Stimulated activated CD8-positive, alpha-beta memory T cell treated with anti-CD3 and anti-CD28 coated beads, Interleukin-15, amount 100 ng/mL, for 4 hours (primary cell): Measurements from ENCODE around the gene FGD4.

Experiments used
- DNase-seq, 2 donors: peaks; one replicate each; pipeline ENCODE4 v3.0.0-alpha.2; 2020; ENCODE audit warnings: low read depth in 2 of 2

Gene FGD4

GRCh38 chr12:32399370-32400113, at the start of gene FGD4:
Gene FGD4, plus strand, starts transcription at chr12:32399558.
- no peak for DNase-seq

DNA sequence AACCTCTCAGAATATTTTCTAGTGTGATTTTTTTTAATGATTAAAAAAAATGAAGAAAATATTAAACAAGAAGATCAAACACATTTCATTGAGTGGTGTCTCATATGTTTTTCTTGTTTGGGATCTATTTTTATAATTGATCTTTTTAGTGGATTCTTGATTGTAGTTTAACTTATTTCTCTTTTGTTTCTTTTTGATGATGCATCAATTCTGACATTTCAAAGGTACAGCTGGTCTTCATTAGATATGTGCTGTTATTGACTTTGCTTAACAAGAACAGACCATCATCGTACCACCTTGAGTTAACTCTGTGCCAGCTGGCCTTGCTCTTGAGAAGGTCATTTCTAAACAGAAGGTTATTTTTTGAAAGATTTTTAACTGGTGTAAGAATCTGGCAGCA, 45.8 kb upstream of the FGD4 start:
- DNase-seq, result no peak

- DNase-seq, result no peak
Measured at GRCh38 chr12:32357601-32358249, 41.6 kb upstream of the FGD4 start.

- no peak for DNase-seq
Measured at GRCh38 chr12:32360956-32361355, 38.4 kb upstream of the FGD4 start.

DNA sequence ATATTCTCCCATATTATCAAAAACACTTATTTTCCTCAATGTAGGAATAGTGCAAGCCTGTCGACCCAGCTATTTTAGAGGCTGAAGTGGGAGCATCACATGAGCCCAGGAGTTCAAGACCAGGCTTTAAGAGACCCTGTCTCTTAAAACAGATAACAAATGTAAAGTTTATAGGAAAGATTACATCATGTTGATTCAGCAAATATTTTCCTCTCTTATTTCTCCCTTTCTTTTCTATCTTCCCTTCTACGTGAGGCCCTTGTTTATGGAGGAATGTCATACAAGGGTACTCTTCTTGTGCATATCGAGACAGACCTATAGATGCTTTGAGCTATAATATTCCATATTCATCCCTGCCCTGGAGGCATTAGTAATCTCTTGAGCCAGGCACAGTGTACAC, 36.5 kb upstream of the FGD4 start:
- no peak for DNase-seq

- DNase-seq, result no peak
Measured at GRCh38 chr12:32365473-32366064, 33.8 kb upstream of the FGD4 start.

DNA sequence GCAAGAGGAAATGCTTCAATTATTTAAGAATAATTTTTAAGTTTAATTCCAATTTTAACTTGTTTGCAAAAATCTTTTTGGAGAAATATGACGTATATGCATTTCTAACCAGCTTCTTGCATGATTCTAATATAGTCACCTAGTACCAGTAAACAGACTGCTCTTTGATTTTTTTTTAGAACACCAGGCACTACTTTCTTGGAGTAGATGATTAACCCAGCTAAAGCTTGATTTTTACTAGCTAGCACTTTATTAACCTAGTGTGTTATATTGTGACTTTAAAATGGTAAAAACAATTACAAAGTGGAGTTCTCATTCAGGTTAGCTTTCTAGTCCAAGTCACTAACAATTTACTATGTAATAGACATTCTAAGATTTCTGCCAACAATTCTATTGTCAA, 32.6 kb upstream of the FGD4 start:
- no peak for DNase-seq

DNA sequence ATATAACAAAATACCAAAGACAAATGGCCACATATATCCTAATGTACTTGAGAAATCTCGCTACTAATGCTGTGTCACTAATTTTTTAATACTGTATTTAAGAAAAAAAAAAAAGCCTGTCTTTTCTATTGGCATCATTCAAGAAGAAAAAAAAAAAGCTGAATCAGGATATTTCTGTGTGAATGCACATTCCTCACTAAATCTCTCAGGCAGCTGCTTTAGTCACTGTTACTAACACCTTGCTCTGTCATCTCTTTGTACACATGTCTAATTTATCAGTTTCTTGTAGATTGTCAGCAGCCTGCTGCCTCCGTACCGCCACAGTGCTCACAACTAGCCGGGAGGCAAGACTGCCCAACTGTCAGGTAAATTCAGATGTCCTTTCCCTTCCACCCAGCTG, 32.0 kb upstream of the FGD4 start:
- DNase-seq, result no peak

DNA sequence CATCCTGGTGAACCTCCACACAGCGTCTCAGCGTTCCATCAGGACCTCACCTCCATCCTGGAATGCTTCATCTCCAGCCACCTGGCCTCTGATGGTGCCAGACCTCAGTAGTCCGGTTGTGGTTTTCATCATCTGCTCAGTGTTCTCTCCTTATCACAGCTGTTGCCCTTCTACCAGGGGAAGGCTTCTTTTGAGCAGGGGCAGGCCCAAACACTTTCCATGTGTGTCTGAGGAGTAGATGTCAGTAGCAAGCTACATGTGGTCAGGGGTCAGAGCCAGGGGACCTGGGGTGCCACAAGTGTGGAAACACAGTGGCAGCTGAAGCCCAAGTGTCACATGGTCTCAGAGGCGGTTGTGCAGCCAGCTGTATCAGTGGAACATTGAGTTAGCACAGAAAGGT, 30.2 kb upstream of the FGD4 start:
- DNase-seq, result no peak

DNA sequence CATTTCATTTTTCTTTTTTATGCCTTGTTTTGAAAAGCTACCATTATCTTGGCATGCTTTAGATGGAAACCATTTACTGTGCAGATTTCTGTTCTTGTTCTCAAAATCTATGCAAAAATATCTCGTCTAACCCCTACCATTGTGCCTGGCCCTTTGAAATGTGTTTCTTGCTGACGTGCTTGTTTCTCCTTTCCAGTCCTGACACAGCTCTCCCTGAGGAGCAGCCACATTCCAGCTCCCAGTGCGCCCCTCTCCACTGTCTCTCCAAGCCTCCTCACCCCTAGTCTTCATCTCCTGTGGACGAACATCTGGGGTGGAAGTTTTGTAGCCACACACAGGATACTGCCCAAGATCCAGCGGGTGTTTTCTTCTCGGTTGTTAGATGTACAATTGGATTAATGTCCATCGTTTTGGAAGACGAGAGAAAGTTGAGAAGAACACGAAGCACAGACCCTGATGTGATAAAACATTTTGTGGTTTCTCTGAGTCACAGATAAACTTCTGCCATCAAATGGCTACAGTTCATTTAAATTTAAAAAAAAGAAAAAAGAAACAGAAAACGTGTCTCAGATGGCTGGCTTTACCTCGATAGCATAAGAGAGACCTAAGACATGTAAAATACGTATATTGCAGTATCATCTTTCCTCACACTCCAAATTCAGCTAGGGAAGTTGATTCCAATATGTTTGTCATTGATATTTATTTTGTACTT, 21.9 kb upstream of the FGD4 start:
- no peak for DNase-seq

DNA sequence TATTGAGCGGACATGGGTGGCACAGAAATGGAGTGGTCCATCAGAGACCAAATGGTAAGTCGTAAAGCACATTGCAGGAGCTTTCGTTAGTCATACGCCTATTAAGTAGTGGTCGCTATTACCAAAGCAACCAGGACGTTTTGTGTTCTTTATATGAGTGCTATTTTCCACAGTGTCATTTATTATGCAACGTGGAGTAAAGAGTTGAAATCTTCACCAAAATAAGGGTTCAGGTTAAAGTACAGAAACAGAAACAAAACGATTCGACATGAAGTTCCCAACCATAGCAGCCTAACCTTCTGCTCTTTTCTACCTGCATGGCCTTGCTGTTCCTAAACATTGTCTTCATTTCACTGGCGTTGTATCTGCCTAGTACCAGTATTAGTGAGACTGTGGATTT, 20.1 kb upstream of the FGD4 start:
- no peak for DNase-seq

DNA sequence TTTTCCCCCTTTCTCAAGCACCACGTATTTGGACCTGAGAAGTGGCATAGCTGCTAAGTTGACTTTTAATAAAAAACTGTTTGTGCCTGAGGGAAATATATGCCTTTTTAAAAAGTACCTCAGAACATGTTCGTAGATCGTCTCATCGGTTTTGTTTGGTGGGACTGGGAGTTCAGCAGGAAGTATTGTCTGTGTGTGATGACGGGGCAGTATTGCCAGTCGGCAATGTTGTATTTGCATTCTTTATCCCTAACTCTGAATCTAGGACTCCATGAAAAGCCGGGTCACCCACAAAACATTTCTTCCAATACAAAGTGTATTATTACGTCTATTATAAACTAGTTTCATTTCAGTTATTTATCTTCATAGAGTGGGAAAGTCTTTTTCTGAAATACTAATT, 19.7 kb upstream of the FGD4 start:
- no peak for DNase-seq

DNA sequence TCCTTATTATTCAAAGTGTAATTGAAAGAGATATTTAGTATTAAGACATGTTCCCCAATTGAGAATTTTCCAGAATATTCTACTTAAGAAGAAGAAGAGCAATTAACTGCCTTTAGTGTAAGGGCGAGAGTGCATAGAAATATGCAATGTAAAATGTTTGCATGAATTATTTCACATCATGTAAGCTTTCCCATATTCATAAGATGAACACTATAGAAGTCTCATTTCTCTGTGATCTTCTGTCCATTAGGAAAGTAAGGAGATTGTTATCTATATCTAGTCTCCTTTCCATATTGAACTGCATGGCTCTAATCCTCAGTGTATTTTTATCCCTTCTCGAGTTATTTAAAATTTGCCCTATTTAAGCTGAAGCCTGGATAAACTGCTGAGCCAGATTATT, 17.1 kb upstream of the FGD4 start:
- no peak for DNase-seq

DNA sequence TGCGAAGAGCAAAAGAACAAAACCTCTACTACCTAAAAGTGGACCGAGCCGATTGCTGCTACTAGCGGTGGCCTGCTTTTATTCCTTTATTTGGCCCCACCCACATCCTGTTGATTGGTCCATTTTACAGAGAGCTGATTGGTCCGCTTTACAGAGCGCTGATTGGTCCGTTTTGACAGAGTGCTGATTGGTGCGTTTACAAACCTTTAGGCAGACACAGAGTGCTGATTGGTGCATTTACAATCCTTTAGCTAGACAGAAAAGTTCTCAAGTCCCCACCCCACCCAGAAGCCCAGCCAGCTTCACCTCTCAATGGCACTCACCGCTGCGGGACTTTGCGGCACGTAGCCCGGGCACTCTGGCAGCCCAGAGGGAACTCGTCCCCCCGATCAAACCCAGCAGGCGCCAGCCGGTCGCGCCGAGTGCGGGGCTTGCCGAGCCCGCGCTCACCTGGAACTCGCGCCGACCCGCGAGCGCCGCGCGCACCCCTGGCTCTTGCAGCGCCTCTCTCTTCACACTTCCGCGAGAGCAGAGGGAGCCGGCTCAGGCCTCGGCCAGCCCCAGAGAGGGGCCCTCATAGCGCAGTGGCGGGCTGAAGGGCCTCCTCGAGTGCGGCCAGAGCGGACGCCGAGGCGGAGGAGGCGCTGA, 8.7 kb upstream of the FGD4 start:
- no peak for DNase-seq

DNA sequence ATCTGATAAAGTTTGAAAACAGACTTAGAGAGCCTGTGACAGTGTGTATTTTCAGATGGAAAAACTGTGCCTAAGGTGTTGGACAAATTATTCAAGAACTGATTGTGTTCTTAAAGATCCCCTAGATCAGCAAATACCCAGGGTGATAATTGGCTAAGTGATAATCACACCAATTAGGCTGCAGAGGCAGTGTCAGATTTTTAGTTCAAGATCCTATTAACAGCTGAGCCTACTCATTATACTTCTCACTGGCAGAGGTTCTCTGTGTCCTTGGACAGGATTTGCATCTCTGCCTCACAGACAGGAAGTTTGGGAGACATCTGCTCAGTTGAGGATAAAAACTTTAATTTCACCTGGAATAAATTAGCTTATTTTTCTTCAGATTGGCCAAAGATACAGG, 4.3 kb upstream of the FGD4 start:
- DNase-seq, result no peak

DNA sequence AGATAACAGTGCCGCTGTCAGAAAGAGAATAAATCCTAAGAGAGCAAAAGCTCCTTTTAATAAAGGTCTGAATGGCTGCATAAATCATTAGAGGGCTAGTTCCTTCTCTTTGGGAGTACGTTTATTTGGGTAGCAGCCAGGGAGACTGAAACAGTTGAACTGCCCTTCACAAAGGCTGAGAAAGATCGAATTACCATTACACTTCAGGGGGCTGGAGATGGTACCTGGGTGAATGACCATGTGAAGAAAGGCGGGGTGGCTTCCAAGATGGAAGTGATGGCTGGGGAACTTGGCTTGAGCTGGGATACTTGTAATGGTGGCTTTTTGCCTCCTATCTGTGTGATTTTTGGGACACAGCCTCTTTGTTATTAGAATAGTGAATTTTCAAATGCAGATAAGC, 1.7 kb upstream of the FGD4 start:
- DNase-seq, result no peak

- DNase-seq, result no peak
Measured at GRCh38 chr12:32398181-32398580, 1.2 kb upstream of the FGD4 start.

GRCh38 chr12:32398816-32399369, 465 bp upstream of the FGD4 start:
- DNase-seq, result no peak

DNA sequence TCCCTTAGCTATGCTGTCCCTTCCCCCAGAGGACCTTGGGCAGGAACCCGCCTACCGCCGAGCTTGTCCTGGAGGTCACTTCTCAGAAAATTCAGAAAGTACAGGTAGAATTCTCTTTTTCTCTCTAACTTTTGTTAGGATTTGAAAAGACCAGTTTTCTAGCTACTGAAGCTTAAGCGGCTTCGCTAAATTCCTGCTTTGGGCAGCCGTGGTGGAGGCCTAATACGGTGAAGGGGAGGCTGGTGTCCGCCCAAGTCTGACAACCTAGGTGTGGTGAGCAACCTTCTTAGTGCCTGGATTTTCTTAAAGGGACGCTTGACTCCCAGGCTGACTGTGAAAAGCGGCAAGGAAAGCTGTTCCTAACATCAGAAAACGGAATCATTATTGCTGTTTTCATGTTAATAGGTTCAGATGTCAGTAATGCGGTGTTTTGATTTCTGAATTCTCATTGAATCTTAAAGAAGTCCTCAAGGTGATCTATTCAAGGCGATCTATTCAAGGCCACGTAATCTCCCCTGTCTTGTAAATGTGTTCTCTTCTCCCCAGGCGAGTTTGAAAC, 835 bp downstream of the FGD4 start:
- no peak for DNase-seq

DNA sequence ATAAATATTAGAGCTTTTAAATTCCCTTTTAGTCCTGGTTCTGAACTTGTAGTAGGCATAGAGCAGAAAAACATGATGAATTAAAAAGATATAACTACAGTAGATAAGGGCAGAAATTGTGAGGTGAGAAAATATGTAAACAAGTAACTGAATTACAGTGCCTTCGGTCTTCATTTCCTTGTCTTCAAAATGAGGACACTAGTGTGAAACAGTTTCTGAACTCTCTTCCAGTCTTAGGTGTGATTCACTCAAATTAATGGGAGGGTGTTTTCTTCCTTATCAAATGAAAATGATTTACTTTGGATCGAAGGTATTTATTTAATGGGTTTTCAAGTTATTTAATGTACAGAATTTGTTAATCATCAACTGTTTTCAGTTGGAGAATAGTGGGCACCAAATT, 1.5 kb downstream of the FGD4 start:
- DNase-seq, result no peak

GRCh38 chr12:32402170-32402569, 2.8 kb downstream of the FGD4 start:
- no peak for DNase-seq

GRCh38 chr12:32402946-32403345, 3.6 kb downstream of the FGD4 start:
- DNase-seq, result no peak
